Stimulated activated naive CD4-positive, alpha-beta T cell (primary cell): ENCODE results near the gene CCDC136.
A peak's percentile ranks its signal among the peaks of the same experiment; 100 is the strongest.

ENCODE experiments used
- DNase-seq, 6 experiments: peaks; one replicate each; lab custom pipeline; 2025; lab: John Stamatoyannopoulos, UW

CCDC136 gene

DNA sequence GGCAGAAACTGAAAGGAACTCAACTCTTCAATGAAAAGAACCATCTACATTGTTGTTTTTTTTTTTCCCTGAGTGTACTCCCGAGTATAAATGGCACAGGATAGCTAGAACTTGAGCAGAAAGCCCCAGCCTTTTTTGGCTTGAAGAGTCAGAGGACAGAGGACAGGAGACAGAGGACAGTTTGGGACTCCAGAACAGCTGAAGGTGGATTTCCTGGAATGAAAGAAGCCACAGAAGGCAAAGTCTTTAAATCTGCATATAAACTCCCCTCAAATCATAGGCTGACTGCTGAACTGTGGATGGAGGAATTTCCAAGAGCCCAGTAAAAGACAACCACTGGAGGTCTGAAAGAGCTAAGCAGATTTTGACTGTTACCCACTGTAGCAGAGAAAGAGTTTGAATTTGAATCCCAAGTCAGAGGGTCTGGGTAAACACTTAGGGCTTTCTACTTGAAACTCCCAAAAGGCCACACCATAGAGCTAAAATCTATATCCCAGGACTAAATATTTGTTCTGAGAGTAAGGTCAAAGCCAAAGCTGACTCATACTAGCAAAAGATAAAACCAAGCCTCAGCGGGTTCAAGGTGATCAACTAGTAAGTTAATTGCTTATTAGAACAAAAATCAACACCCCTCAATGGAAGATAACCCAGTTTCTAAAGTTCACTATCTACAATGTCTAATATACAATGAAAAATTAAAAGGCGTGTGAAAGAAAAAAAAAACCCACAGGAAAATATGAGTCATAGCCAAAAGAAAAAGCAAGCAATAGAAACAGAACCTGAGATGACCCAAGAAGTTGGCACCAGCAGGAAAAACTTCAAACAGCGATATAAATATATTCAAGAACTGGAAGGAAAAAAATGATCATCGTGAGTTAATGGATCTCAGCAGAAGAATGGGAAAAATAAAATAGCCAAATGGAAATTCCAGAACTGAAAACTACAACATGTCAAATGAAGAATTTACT lies 14.3 kb upstream of the CCDC136 start:
- DNase-seq = no peak

DNA sequence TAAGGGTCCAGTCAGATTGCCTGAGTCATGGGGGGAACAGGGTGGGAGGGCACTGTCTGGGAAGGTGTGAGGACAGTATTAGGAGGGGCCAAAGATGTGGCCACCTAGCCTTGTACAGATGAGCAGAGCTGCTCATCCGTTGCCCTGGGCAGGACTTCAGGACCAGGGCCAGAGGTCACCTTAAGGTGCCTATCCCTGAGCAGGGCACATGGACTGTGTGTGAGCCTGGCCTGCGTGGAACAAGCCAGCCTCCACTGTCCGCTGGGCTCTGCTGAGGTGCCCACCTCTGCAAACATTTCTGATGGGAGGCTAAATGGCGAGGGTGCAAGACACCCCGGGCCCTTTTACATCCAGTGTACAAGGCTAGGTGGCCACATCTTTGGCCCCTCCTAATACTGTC lies 12.8 kb upstream of the CCDC136 start:
- DNase-seq = no peak

DNA sequence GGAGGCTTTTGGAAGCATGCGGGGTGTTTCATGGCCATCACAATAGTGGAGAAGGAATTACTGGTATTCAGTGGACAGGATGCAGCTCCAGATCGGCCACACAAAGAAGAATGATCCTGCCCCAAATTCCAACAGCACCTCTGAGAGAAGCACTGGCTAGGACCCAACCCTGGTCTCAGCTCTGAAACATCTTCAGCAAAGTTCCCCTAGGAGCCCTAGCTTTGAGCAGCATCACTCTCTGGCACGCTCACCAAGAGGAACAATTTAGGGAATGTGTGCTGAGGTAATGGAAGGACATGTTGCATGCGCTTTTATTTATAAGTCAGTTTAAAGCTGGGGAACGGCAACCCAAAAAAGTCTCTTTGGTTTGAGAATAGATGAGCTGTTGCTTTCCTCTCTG lies 10.6 kb upstream of the CCDC136 start:
- no peak for DNase-seq

DNA sequence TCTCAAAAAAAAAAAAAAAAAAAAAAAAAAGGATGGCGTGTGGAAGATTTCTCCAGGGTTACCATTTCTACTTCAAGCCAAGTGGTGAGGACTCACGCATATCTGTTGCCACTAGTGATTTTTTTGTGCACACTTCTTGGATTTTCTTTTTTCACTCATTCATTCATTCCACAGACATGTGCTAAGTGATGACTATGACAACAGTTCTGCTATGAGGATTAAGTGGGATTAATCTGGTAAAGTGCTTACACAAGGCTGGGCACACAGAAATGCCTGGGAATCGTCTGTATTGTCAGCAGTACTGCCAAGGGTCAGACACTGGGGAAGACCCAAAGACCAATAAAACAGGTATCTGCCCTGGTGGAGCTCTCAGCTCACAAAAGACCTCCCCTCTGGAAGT lies 9.9 kb upstream of the CCDC136 start:
- DNase-seq = no peak

DNA sequence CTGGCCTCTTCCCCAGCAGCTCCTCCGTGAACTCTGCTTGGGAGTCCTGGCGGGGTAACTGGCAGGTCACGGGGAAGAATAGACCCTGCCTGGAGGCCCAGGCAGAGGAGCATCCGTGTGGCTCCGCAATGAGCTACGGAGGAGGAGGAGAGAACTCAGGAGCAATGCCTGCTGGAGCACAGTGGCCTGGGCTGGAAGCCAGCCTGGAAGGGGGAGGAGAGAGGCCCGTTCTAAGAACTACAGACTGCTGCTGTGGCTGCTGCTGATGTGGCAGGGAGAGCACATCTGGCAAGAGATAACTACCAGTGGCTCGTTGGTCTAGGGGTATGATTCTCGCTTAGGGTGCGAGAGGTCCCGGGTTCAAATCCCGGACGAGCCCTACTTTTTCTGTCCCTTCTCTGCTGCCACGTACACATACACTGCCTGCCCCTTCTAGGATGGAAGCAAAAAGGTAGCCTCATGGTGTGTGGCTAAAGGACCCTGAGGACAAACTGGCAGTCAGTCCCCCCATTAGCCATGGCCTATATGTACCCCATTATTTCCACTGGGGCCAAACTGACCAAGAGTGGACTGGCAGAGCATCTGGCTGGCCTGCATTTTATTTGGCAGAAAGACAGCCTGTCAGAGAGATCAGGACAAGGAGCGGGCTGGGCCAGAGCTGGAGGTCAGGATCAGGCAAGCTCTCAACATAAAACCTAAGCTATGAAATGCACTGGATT lies 8.5 kb upstream of the CCDC136 start:
- no peak for DNase-seq

DNA sequence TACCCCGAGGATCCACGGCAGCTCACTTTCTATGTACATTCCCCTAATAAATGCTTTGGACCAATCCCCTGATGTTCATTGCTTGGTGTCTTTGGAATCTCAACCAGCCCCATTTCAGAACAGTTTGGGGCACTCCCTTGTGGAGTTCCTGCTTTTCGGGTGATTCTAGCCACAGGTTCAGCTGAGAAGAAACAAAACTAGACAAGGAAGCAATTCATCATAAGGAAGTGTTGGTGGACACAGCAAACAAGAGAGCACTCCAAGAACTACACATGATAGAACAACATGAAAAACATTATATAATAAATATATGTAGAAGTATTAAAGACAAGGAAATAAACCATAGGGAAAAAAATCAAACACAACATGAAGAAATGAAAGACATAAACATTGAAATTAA lies 6.0 kb upstream of the CCDC136 start:
- no peak for DNase-seq

DNA sequence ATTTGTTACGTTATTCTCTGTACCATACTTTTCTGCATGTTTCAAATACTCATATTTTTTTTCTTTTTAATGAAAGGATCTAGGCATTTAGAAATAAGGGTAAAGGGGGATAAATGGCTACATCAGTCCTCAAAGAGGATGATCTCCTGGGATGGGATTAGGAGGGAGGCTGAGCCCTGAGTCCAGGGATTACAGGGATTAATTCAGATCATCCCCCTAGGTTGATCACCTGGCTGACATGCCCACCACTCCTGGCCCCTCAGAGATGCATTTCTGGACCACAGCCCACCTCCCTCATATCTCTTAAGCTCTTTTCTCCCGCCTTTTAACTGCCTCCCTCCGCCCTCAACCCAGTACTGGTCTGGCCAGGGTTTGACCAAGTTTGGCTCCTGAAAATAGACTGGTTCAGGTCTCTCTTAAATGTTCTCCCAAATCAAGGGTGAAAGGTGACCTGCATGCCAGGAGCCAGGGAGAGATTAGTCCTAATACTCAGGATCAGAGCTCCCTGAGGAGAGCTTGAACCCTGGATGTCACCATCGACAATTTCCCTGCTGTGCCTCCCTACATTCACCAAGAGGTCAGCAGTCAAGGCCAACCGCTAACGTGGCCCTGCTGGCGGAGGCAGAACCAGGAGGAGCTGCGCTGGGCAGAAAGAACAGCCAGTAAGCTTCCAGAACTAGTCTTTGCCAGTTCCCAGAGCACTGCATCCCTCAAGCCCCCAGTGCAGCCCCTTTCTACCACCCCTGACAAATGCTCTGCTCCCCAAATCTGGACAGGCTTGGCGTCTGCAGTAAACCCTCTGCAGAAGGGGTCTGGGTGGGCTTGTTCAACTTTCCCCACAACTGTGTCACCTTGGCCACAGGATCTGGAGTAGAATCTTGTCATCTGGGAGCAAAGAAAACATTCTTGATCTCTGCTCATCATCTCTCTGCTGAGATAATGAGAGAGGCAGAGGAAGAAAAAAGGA lies 3.0 kb upstream of the CCDC136 start:
- no peak for DNase-seq

DNA sequence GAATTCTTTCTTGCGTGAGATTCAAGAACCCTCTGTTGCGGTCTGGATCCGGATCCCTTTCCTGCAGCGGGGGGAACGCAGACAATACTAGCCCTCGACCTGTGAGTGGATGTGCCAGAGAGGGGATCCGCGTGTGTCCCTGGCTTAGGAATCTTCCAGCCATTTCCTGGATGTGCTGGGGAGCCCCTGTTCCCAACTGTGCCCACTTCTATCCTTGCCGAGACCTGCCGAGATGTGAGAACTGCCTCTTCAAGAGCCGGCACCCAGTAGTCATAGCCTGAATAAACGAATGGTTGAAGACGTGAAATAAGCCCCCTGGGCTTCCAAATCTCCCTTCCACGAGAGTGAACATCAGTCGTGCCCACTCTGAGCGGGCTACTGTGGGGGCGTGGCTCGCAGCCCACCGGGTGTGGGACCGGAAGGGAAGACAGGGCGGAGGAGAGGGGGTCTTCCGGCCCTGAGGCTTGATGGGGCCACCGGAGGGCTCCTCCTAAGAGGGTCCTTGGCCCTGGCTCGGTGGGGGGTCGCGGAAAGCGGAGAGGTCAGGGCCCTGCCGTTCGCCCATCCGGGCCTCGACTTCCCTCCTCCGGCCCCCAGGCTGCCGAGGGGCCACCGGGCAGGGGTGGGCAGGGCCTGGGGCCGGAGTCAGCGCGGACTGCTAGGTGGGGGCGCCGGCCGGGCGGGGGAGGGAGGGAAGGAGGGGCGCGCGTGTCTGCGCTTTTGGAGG lies 1.3 kb upstream of the CCDC136 start:
- peak in 3 of 6 experiments; percentile 16 to 35 (median 31) for DNase-seq

DNA sequence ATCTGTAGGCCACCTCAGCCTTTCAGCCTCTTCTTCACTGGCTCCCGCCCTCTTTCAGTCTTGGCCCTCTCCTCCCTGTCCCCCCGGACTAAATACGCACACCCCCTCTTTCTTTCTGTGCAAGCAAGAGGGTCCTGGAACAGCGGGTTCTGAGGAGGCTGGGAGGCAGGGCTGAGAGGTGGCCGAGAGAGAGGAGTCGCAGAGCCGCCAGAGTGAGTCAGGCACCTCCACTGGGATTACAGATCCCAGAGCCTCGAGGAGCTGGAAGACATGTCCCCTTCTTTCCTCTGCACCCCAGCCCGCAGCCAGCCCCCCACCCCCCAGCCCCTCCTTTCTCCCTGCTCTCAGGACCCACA lies 182 bp downstream of the CCDC136 start:
- DNase-seq = no peak

DNA sequence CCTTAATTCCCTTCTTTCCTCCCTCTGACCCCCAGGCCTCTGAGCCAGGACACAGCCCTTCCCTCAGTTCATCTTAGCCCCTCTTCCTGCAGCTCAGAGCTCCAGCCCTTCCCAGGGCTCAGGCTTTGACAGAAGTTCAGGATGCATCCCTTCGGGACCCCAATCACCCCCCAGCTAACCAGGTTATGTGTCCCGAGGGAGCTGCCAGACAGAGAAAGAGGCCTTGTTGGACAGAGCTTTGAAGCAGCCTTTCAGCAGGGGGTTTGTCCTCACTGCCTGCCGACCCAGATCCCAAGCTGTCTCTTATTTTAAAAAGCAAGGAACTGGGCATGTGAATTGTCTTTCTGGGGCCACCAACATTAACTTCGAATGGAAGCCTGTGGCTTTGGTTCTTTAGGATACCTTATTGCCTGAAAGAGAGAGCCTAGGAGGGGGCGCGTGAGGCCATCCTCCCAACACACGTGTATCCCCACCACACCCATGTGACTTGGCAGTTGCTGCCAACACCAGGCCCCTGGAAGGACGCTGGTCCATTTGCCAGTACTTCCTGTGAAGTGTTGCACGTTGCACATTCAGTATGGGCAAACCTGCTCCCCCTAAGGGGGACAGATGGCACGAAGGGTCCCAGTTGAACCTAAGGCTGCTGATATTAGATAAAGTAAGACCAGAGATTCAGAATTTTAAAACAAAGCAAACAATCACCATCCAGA lies 858 bp downstream of the CCDC136 start:
- no peak for DNase-seq

DNA sequence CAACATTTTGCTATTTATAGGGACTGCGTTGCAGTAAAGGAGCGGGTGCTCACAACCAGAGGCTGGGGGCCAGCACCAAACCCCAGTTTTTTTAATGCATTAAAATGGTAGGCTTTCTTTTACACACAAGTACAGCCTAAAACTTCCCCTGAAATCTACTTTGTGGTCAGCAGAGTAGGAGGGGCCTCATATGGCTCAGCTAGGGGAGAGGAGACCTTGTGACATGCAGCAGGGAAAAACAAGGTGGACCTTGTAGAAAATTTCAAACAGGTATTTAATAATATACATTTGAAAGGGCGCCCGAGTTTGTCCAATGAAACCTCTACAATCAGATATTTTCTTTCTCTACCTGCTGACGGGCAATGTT lies 1.4 kb downstream of the CCDC136 start:
- DNase-seq = no peak

DNA sequence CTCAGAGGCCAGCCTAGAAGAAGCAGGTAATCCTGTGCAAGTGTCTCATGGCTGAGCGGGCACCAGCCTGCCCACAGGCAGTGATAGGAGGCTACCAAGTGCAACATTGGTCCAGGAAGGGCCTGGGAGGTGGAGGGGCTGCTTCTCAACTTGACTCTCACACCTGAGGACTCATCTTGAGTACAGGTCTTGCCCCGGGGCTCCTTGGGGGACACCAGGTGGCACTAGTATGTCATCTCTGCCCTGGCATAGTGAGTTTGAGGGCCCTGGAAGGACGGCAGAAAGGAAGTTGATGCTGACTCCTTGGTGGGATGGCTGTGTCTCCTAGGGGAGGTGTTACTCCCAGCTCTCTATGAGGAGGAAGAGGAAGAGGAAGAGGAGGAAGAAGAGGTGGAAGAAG lies 2.3 kb downstream of the CCDC136 start:
- DNase-seq = peak in 3 of 6 experiments; percentile 7 to 20 (median 13)

DNA sequence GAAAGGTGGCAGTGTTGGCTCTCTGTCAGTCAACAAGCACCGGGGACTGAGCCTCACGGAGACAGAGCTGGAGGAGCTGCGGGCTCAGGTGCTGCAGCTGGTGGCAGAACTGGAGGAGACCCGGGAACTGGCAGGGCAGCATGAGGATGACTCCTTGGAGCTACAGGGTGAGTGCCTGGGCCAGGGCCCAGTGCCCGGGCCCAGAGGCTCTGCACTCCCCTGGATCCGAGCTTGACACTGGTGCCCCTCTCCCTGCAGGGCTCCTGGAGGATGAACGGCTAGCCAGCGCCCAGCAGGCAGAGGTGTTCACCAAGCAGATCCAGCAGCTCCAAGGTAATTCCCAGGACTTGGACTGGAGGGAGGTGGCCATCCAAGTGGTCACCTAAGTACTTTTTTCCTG lies 2.7 kb downstream of the CCDC136 start:
- DNase-seq = no peak

DNA sequence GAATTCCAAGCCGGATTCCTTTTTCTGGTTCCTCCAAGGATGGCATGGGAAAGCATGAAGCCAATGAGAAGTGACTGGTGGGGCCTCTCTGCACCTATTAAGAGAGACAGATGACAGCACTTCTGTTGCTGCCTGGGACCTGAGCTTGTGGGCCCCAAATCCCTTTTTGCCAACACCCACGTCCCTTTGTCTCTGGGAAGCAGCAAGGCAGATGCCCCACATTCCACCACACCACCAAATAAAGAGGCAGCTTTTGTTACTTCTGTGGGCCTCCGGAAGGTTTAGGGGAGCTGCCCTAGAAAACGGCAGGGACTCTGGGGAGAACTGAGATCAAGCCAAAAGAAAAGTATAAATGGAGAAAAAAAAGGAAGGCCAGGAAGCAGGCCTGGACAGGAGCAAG lies 3.4 kb downstream of the CCDC136 start:
- no peak for DNase-seq

DNA sequence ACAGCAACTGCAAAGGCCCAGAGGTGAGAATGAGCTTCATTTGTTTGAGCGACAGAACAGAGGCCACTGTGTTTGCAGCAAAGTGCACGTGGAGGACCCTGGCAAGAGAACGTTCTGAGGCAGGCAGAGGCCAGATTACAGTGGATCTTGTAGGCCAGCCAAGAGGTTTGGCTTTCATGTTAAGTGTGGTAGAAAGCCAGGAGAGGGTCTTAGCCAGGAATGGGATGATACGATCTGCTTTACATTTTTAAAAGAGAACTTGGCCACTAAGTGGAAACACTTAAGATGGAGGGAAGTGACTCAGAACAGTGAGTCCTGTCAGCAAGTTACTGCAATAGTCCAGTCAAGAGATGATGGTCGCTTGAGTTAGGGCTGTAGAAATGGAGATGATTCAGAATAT lies 4.6 kb downstream of the CCDC136 start:
- no peak for DNase-seq

DNA sequence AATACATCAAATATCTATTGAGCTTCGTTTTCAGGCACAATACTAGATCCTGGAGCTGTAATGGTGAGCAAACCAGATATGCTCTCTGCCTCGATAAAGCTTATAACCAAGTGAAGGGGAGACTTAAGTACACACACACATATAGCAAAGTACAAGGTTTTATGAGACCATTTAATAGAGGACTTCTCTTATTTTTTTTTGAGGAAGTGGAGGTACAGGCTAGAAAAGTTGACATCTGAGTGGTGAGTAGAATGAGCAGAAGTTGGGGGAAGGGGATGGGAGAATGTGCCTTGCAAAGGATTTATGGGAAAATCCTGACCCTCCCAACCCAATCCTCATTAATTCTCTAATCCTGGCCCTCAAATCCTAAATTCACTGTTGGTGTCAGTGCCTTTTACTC lies 7.7 kb downstream of the CCDC136 start:
- no peak for DNase-seq

DNA sequence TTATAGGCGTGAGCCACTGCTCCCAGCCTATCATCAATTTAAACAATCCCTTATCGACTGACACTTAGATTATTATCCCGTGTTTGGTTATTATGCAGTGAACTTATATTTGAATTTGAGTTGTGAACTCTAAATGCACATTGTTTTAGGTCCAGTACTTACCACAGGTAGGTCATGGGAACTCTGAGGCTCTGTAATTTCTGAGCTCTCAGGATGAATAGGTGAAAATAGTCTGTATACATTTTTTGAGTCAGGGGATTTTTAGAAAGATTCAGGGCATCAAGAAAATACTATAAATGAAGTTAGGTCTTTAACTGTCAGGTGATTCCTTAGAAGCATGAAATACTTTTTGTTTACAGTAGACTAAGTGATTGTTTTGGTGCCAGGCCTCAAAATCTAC lies 8.8 kb downstream of the CCDC136 start:
- no peak for DNase-seq

DNA sequence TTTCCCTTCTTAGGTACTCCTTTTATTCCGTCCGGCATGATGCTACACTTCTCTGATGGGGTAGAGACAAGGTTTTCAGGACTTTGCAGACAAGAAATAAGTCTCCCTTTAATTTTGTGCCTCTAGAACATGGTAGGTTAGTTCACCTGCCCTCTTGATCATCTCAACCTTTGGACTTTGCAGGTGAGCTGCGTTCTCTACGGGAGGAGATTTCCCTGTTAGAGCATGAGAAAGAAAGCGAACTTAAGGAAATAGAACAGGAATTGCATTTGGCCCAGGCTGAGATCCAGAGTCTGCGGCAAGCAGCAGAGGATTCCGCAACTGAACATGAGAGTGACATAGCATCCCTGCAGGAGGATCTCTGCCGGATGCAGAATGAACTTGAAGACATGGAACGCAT lies 9.2 kb downstream of the CCDC136 start:
- DNase-seq = no peak

DNA sequence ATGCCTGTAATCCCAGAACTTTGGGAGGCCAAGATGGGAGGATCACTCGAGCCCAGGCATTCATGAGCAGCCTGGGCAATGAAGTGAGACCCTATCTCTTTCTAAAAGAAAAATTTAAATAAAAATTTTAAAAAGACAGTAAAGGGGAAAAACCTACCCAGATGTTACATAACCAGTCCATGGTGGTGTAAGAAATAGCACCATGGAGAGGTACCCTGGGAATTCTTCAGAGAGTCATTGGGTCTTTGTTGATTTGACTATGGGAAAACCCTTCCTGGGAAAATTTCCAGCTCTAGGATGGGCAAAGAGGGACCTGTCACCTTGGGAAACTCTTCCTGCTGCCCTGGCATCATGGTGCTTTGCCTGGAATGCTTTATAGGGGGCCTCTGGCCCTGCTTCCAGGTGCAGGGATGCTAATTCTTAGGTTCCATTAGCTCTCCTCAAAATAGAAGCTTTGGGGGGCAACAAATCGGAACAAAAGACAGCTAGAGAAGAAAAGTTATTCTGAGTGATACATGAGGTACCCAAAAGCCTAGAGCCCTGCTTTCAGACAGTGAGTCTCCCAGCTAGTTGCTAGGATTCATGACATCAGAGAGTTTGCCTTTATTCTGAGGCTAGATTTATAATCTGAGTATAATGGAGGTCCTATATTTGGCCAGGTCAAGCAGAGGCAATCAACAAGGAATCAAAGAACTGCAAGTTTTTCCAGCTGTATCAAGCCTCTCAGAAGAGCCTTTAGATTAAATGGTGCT lies 10.1 kb downstream of the CCDC136 start:
- no peak for DNase-seq

DNA sequence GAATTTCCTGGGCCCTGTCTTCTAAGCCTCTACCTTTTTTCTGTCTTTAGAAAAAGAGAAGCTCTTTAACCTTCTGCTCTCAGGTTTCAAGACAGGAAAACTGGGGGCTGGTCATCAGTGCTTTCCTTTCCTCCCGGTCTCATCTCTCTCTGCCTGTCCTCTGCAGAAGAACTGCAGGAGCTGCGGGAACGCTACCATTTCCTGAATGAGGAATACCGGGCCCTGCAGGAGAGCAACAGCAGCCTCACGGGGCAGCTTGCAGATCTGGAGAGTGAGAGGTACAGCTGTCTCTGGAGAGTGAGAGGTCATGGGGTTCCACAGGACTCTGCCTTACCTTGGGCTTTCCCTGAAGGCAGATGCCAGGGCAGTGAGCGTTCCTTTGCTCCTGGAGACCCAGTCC lies 12.7 kb downstream of the CCDC136 start:
- DNase-seq = no peak
